ENCODE results near the gene TRPM3.

The TRPM3 gene

GRCh38 chr9:70511858-70512257 is 609.6 kb downstream of the TRPM3 start:
- no peak for DNase-seq (ENCODE audit: low read depth)
- H3K4me3 ChIP-seq (ENCODE audit: low read depth, low read length) = no peak overlapping the region
- in situ Hi-C loops (cut with HindIII; ENCODE audit: low sequenced_read_pairs) = no loop called here
- TF ChIP-seq CTCF (IDR thresholded peaks at IDR 0.05; ENCODE audit: low read depth, low read length, missing control alignments) = no peak

DNA sequence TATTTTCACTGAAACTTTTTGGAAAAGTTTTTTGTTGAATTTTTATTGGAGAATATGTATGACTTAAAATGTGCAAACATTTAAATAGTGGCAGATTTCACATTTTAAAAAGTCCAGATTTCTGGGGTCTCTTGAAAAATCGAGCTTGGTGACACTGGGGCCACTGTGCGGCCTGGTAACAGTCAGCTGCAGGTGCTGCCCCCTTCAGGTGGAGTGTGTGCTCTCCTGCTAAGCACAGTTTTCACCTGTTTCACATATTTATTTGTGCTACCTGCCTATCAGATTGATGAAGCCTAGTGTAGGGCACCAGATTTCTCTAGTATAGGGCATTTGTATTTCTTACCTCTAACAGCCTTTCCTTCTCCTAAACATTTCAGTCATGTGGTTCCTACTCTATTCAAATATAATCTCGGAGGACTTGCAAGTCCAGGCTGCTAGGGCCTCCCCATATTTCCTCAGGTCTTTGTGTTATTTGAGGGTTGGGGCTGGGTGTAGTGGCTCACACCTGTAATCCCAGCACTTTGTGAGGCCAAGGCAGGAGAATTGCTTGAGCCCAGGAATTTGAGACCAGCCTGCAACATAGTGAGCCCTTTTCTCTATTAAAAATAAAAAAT is 611.2 kb downstream of the TRPM3 start:
- in situ Hi-C loops (cut with HindIII; ENCODE audit: low sequenced_read_pairs) = no loop called here
- no peak overlapping the region for H3K4me3 ChIP-seq (ENCODE audit: low read depth, low read length)
- peak; percentile 51 for TF ChIP-seq CTCF (IDR thresholded peaks at IDR 0.05; ENCODE audit: low read depth, low read length, missing control alignments)
- DNase-seq (ENCODE audit: low read depth) = no peak

GRCh38 chr9:70506159-70506558 is 615.3 kb downstream of the TRPM3 start:
- TF ChIP-seq CTCF (IDR thresholded peaks at IDR 0.05; ENCODE audit: low read depth, low read length, missing control alignments) = no peak
- no peak for DNase-seq (ENCODE audit: low read depth)
- no peak overlapping the region for H3K4me3 ChIP-seq (ENCODE audit: low read depth, low read length)
- in situ Hi-C loops (cut with HindIII; ENCODE audit: low sequenced_read_pairs) = no loop called here

GRCh38 chr9:70504834-70505233 is 616.6 kb downstream of the TRPM3 start:
- DNase-seq (ENCODE audit: low read depth) = no peak
- no peak overlapping the region for H3K4me3 ChIP-seq (ENCODE audit: low read depth, low read length)
- TF ChIP-seq CTCF (IDR thresholded peaks at IDR 0.05; ENCODE audit: low read depth, low read length, missing control alignments) = no peak
- in situ Hi-C loops (cut with HindIII; ENCODE audit: low sequenced_read_pairs) = no loop called here

- TF ChIP-seq CTCF (IDR thresholded peaks at IDR 0.05; ENCODE audit: low read depth, low read length, missing control alignments) = no peak
- DNase-seq (ENCODE audit: low read depth) = no peak
- in situ Hi-C loops (cut with HindIII; ENCODE audit: low sequenced_read_pairs) = no loop called here
- H3K4me3 ChIP-seq (ENCODE audit: low read depth, low read length) = no peak overlapping the region
Measured at GRCh38 chr9:70502690-70503089, 618.7 kb downstream of the TRPM3 start.

DNA sequence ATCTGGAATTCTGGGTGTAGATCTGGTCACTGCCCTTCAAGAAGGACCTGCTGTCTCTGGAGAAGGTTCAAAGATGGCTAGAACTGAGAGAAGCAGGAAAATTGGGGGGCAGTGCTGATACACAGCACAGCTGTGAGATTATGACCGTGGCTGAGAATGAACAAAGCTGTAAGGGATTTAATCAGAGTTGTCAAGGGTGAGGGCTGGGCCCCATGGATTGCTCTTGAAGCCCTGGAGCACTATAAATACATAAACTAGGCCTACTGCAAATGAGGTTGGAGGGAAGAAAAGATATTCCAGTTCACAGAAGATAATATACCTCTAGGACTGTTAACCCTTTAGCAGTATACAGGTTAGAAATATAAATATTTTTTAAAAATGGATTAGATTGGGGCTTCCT is 620.6 kb downstream of the TRPM3 start:
- no peak for DNase-seq (ENCODE audit: low read depth)
- in situ Hi-C loops (cut with HindIII; ENCODE audit: low sequenced_read_pairs) = no loop called here
- no peak for TF ChIP-seq CTCF (IDR thresholded peaks at IDR 0.05; ENCODE audit: low read depth, low read length, missing control alignments)
- no peak overlapping the region for H3K4me3 ChIP-seq (ENCODE audit: low read depth, low read length)
